GM12874 (cell line): ENCODE measurements around the gene PANK1.

Experiments
- TF ChIP-seq, protein P1 (sequence below): IDR thresholded peaks from 2 replicates; pipeline ENCODE4 v1.5.1; 2011; ENCODE audit warnings: low read depth, mild to moderate bottlenecking, control low read depth, low read length, moderate library complexity; ENCODE audit not compliant: insufficient read depth

The PANK1 gene

DNA sequence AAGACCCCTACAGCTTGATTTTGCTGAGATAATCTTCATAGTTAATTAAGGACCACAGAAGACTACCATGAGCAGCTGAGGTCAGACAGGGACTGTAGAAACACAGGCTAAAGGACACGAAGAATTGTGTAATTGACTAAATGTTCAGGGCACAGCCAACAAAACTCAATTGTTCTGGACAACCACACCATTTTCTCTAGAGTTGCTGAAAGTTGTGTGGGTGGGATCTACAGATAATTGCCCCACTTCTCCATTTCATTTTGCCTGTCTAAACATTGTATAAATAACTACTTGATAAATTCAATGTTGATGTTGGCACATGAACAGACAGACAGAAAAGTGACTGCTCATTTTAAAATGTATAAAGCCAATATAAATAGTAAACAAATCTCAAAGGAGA, 70.7 kb downstream of the PANK1 start:
- TF ChIP-seq, protein P1, sequence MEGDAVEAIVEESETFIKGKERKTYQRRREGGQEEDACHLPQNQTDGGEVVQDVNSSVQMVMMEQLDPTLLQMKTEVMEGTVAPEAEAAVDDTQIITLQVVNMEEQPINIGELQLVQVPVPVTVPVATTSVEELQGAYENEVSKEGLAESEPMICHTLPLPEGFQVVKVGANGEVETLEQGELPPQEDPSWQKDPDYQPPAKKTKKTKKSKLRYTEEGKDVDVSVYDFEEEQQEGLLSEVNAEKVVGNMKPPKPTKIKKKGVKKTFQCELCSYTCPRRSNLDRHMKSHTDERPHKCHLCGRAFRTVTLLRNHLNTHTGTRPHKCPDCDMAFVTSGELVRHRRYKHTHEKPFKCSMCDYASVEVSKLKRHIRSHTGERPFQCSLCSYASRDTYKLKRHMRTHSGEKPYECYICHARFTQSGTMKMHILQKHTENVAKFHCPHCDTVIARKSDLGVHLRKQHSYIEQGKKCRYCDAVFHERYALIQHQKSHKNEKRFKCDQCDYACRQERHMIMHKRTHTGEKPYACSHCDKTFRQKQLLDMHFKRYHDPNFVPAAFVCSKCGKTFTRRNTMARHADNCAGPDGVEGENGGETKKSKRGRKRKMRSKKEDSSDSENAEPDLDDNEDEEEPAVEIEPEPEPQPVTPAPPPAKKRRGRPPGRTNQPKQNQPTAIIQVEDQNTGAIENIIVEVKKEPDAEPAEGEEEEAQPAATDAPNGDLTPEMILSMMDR, result no peak

DNA sequence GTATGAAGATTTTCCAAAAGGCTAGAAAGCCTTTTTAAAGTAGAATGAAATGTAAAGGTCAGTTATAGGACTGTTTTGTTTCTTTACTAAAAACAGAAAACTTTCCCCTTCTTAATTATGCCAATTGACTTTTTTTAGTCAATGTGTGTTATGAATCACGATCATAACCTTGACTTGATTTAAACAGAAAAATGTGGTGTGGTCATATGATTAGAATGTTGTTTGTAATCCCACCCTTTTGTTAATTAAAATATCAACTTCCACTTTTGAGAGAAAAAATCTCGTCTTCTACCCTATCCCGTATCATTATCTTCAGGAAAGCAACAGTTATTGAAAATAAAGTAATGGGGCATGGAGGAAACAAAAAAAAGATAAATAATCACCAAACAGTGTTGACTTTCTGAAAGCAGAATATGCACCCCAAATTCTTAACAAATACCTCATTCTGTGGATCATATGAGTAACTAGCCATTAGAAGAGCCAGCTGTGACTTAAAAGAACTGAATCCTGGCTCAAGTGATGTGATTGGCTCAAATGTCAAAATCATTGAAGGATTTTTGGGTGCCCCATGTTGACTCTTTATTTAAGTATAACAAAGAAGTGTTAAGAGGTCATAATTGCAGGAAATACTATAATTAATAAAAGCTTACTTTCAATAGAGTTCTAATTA, 77.3 kb downstream of the PANK1 start:
- TF ChIP-seq, protein P1, result no peak

DNA sequence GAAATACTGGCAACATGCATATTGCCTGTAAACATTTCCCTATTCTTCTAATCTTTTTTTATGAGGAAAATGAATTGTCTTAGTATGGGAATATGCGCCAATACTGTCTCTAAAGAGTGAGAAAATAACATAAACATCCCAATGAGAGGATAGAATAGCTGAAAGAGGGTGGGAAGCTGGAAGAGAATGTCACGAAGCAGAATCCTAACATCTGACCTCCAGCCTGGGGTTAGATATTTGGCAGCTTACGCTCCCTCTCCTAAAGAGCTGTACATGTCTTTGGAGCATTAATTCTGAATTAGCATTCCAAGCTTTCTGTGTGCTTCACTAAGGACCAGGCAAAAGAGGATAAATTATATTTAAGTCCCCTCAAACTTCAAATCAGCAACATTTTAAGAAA, 78.0 kb downstream of the PANK1 start:
- TF ChIP-seq, protein P1, result no peak

DNA sequence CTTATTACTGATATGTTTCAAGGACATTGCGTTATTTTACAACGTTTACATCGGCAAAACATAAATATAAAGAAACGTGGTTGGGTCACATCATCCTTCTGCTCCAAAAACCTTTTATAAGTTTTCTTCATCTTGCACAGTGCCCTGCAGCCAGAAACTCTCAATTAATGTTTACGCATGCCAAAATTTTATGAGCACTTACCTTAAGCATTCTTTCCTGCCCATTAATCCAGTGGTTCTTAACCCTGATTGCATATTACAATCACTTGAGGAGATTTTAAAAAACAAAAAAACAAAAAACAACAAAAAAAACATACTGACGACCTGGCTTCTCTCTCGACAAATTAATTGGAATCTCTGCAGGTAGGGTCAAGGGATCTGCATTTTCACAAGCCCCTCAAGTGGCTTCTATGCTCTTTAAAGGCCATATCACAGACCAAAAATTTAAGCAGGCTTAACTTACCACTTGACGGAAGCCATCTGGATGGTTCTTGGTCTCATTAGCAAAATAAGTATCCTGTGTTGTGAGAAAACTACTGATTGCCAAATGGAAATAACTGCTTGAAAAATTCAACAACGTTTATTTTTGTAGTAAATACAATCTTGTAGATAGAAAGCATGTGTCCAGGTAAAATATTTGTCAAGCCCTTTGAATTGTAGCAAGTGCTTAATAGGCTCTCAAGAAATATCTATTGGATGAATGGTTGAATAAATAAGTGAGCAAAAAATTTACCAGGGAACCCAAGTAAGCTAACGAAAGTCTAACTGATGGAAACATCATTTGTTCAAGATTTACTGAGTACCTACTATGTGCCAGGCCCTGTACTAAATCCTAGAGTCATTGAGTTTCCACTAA, 78.7 kb downstream of the PANK1 start:
- TF ChIP-seq, protein P1, result no peak

DNA sequence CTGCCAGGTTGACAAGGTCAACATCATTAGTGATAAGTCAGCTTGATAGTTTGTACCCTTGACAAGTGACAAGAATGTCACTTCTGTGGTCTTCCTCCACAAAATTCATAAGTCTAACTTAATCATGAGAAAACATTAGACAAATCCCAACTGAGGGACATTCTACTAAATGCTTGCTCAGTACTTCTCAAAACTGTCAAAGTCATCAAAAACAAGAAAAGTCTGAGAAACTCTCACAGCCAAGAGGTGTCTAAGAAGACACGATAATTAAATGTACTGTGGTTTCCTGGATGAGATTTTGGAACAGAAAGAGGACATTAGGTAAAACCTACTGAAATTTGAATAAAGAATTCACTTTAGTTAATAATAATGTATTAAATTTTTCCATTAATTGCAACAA, 79.9 kb downstream of the PANK1 start:
- TF ChIP-seq, protein P1, result no peak

DNA sequence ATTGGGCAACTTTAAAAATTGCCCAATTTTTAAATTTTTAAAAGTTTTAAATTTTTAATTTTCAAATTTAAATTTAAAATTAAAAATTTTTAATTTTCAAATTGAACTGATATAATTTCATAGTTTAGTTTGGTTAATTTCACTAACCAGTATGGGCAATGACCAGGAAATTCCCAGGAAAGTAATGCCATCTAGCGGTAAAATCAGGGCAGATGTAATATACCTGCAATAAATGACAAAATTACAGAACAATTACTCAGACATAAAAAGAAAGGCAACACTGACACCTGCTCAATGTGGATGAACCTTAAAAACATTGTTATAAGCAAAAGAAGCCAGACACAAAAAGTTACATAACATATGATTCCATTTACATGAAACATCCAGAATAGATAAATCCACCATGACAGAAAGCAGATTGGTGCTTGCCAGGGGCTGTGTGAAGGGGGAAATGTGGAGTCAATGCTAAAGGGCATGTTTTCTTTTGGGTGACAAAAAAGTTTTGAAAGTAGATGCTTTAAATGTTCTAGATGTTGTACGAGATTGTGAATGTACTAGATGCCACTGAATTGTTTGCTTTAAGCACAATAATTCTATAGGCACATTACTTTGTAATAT, 81.1 kb downstream of the PANK1 start:
- TF ChIP-seq, protein P1, result peak; percentile 26; the same call in 1 of the 2 replicates

DNA sequence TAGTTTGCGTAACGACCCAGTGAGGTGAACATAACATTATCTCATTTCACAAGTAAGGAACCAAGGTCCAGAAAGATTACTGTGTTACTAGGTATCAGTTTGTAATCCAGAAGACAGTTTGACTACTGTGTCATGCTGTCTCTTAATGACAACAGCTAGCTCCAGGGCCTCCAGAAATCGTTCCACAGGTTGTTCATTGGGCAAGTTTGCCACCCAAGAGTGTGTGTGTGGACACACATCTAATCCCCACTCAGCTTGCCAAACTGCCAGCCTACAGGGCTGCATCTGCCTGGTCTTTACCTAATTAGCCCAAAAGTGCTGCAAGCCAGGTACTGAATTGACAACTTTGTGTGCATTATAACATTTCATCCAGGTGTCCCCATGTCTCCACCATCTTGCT, 81.7 kb downstream of the PANK1 start:
- TF ChIP-seq, protein P1, result no peak
